GM11168 (cell line): ENCODE measurements around the gene FEM1A.
"Not testable (repeated sequence)": the region's sequence is repeated elsewhere in the genome, so short reads cannot be mapped to it uniquely, and the experiment has no call there.

Experiments
- in situ Hi-C: fragments of 300-500 bp; cut with MboI; formaldehyde crosslinking; loops from one replicate; pipeline ENCODE4 v1.12.0; 2022; ENCODE audit warnings: low sequenced_read_pairs; ENCODE audit not compliant: unreplicated experiment

The FEM1A gene

DNA sequence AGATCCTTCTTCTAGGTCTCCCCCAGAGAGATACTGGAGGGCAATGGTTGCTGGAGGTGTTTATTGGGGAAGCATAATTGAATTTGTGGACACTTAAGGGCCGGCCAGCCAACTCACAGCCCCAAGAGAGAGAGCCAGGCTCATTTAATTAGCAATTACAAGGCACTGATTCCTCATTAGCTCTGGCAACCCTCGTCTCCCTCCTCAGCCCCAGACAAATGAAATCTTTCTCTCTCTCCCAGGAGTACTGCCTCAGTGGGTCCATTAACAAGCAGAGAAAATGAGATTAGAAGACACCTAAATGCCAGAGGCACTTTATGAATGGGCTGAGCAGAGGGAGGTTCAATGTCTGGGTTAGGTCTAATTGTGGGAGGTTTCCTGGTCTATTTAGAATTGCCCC, 19.0 kb upstream of the FEM1A start:
- in situ Hi-C loops = no loop called here

DNA sequence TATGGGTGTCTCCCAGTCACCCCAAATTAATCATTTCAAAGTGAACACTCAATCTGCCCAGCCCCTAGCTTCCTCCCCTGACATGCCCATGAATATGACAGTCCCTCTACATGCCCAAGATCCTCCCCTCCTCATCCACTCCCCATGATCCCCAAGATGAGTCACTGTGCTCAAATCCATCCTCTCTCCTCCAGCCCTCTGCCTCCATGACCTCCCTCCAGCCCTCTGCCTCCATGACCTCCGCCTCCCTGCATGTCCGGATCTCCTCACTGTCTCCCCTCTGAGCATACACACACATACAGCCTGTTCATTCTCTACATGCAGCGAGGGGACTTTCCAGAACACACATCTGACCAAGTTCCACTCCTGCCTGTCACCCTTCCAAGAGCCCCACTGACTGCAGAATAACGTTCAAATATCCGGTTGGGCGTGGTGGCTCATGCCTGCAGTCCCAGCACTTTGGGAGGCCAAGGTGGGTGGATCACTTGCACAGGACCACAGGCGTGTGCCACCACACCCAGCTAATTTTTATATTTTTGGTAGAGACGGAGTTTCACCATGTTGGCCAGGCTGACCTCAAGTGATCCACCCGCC, 18.4 kb upstream of the FEM1A start:
- in situ Hi-C loops = no loop called here

GRCh38 chr19:4774136-4774535, 17.4 kb upstream of the FEM1A start:
- in situ Hi-C loops = no loop called here

DNA sequence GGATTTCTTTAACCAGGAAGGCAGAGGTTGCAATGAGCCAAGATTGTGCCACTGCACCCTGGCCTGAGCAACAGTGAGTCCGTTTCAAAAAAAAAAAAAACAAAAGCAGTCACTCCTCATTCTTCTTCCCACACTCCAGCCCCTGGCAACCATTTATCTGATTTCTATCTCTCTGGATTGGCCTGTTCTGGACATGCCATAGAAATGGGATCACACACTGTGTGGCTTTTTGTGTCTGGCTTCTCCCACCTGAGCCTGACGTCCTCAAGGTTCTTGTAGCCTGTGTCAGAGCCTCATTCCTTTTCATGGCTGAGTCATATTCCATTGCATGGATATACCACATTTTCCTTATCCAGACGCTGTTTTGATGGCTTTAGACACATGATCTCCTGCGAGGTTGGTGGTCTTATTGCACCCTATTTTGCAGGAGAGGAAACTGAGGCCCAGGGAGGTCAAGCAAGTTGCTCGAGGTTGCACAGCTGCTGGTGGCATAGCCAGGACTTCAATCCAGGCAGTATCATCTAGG, 15.8 kb upstream of the FEM1A start:
- in situ Hi-C loops = no loop called here

GRCh38 chr19:4776436-4777211, 14.9 kb upstream of the FEM1A start:
- in situ Hi-C loops = no loop called here

DNA sequence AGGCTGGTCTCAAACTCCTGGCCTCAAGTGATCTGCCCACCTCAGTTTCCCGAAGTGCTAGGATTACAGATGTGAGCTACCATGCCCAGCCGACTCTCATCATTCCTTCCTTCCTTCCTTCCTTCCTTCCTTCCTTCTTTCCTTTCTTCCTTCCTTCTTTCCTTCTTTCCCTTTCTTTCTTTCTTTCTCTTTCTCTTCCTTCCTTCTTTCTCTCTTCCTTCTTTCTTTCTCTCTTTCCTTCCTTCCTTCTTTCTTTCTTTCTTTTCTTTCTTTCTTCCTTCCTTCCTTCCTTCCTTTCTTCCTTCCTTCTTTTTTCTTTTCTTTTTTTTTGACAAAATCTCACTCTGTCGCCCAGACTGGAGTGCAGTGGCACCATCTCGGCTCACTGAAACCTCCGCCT, 13.4 kb upstream of the FEM1A start:
- in situ Hi-C loops = not testable (repeated sequence)

- in situ Hi-C loops = no loop called here
These were observed 10.7 kb upstream of the FEM1A start for GRCh38 chr19:4780860-4781259.

- in situ Hi-C loops = no loop called here
These were observed 9.7 kb upstream of the FEM1A start for GRCh38 chr19:4781801-4782200.

GRCh38 chr19:4786412-4787016, 5.0 kb upstream of the FEM1A start:
- in situ Hi-C loops = not testable (repeated sequence)

GRCh38 chr19:4792019-4792865, 708 bp downstream of the FEM1A start:
- in situ Hi-C loops = loop anchor here (5.0 kb wide), 1 partner anchor 60 kb away; no protein-coding TSS in a partner anchor

DNA sequence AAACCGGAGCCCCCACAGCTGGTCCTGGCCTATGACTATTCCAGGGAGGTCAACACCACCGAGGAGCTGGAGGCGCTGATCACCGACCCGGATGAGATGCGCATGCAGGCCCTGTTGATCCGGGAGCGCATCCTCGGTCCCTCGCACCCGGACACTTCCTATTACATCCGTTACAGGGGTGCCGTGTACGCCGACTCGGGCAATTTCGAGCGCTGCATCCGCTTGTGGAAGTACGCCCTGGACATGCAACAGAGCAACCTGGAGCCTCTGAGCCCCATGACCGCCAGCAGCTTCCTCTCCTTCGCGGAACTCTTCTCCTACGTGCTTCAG, 1.3 kb downstream of the FEM1A start:
- in situ Hi-C loops = loop anchor here (5.0 kb wide), 1 partner anchor 61 kb away; no protein-coding TSS in a partner anchor

DNA sequence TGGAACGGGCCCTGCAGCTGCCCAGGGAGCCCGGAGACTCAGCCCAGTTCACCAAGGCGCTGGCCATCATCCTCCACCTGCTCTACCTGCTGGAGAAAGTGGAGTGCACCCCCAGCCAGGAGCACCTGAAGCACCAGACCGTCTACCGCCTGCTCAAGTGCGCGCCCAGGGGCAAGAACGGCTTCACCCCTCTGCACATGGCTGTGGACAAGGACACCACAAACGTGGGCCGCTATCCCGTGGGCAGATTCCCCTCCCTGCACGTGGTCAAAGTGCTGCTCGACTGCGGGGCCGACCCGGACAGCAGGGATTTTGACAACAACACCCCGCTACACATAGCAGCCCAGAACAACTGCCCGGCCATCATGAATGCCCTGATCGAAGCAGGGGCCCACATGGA, 1.7 kb downstream of the FEM1A start:
- in situ Hi-C loops = loop anchor here (5.0 kb wide), 1 partner anchor 61 kb away; no protein-coding TSS in a partner anchor

DNA sequence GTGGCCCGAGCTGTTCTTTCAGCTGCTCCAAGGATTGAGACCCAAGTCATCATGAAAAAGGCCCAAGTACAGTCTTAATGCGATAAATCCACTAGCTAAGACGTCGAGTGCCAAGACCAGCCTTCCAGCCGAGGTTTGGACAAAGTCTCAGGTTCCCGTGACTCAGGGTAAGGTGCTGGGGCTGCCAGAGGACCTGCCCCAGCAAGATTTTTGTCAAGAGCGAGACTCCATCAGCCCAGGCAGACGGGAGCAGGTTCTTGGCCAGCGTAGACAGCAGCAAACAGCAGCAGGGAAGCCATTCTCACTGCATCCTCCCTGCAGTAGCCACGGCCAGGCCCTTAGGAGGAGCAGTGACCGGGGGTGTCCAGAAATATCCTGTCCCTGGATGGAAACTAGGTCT, 3.4 kb downstream of the FEM1A start:
- in situ Hi-C loops = loop anchor here (5.0 kb wide), 1 partner anchor 63 kb away; no protein-coding TSS in a partner anchor

DNA sequence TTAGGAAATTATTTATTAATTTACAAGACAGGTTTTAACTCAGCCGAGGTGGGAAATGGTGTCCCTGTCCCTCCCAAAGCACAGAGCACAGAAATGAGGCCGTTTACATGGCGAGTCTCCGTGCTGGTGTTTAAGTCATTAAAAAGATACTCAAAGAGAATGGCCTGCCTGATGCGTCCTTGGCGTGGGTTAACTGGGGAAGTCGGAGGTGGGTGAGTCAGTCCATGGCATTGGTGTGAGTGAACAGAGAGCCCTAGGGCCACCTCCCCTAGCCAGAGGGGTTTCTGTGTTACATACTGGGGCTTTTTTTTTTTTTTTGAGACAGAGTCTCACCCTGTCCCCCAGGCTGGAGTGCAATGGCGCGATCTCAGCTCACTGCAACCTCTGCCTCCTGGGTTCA, 3.9 kb downstream of the FEM1A start:
- in situ Hi-C loops = no loop called here

GRCh38 chr19:4800591-4801081, 9.1 kb downstream of the FEM1A start:
- in situ Hi-C loops = no loop called here

DNA sequence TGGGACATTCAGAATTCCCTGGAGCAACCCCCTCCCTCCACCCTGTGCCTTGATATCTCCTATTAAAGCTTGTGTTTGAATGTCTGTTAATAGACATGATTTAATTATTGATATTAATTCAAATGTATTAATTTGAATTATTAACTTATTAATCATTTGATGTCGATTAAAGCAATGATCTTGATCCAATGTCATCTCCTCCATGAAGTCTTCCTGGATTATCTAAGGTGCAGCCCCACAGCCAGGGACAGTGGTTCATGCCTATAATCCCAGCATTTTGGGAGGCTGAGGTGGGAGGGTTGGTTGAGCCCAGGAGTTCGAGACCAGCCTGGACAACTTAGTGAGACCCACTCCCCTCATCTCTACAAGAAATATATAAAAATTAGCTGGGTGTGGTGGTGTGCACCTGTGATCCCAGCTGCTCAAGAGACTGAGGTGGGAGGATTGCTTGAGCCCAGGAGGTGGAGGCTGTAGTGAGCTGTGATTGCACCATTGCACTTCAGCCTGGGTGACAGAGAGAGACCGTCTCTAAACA, 9.6 kb downstream of the FEM1A start:
- in situ Hi-C loops = no loop called here

GRCh38 chr19:4802711-4803110, 11.2 kb downstream of the FEM1A start:
- in situ Hi-C loops = no loop called here

DNA sequence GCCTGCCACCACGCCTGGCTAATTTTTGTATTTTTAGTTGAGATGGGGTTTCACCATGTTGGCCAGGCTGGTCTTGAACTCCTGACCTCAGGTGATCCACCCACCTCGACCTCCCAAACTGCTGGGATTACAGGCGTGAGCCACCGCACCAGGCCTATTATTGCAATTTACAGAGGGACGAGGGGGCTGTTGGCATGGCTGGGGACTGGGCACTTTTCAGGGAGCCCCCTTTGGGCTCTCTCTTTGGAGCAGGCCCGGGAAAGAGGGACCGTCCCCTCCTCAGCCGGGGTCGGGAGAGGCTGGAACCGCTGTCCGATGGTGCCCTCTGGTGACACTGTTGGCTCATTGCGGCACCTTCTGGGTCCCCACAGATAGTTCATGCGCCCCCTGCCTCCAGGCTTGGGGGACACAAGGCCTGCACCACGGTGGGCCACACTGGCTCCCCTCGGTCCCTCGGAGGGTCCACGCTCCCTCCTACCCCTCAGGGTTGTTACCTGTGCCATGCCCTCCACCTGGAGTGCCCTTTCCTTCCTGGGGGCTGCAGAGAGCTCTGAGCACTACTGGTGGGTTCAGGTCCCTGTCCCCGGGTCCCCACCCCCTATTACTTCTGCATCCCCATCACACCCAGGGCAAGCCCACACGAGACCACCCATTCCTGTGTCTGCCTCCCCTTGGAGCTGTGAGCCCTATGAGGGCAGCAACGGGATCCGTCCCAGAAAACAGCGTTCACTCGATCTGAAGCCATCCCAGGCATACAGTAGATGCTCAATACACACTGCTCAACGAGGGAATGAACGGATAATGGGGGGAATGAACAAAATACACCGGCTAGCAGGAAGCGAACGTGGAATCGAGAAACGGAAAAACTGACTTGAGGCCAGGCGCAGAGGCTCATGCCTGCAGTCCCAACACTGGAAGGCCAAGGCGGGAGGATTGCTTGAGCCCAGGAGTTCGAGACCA, 12.5 kb downstream of the FEM1A start:
- in situ Hi-C loops = no loop called here

GRCh38 chr19:4805140-4805539, 13.6 kb downstream of the FEM1A start:
- in situ Hi-C loops = loop anchor here (5.0 kb wide), 1 partner anchor 42 kb away; no protein-coding TSS in a partner anchor
